ENCODE measurements around the gene ARMC6. TPM values are rescaled to one million over a fixed set of nuclear protein-coding genes. Genes with fewer than 3 reads are reported as not detected.

ARMC6 gene
- total and polyA plus RNA-seq, 2 of the 13 experiments (the other 11 are each of a cell fraction or from before 2014, with no cell fraction given) = 16.2 to 36.8 TPM

- TF ChIP-seq, protein P1, sequence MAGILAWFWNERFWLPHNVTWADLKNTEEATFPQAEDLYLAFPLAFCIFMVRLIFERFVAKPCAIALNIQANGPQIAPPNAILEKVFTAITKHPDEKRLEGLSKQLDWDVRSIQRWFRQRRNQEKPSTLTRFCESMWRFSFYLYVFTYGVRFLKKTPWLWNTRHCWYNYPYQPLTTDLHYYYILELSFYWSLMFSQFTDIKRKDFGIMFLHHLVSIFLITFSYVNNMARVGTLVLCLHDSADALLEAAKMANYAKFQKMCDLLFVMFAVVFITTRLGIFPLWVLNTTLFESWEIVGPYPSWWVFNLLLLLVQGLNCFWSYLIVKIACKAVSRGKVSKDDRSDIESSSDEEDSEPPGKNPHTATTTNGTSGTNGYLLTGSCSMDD (CRISPR knock-in tag; IDR thresholded peaks at IDR 0.05) = no peak
- TF ChIP-seq, protein P2, sequence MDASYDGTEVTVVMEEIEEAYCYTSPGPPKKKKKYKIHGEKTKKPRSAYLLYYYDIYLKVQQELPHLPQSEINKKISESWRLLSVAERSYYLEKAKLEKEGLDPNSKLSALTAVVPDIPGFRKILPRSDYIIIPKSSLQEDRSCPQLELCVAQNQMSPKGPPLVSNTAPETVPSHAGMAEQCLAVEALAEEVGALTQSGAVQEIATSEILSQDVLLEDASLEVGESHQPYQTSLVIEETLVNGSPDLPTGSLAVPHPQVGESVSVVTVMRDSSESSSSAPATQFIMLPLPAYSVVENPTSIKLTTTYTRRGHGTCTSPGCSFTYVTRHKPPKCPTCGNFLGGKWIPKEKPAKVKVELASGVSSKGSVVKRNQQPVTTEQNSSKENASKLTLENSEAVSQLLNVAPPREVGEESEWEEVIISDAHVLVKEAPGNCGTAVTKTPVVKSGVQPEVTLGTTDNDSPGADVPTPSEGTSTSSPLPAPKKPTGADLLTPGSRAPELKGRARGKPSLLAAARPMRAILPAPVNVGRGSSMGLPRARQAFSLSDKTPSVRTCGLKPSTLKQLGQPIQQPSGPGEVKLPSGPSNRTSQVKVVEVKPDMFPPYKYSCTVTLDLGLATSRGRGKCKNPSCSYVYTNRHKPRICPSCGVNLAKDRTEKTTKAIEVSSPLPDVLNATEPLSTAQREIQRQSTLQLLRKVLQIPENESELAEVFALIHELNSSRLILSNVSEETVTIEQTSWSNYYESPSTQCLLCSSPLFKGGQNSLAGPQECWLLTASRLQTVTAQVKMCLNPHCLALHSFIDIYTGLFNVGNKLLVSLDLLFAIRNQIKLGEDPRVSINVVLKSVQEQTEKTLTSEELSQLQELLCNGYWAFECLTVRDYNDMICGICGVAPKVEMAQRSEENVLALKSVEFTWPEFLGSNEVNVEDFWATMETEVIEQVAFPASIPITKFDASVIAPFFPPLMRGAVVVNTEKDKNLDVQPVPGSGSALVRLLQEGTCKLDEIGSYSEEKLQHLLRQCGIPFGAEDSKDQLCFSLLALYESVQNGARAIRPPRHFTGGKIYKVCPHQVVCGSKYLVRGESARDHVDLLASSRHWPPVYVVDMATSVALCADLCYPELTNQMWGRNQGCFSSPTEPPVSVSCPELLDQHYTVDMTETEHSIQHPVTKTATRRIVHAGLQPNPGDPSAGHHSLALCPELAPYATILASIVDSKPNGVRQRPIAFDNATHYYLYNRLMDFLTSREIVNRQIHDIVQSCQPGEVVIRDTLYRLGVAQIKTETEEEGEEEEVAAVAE (CRISPR knock-in tag; IDR thresholded peaks at IDR 0.05; ENCODE audit: borderline replicate concordance) = peak; percentile 79
- TF ChIP-seq ZNF704 (CRISPR knock-in tag; IDR thresholded peaks at IDR 0.05; ENCODE audit: borderline replicate concordance) = 0 out of 2 replicates have a peak, but pooled peaks have one; percentile 53
- TF ChIP-seq TEAD2 (CRISPR knock-in tag; IDR thresholded peaks at IDR 0.05) = no peak; the same call in 1 of the 2 replicates
- peak; percentile 99 for TF ChIP-seq MXD4 (CRISPR knock-in tag; IDR thresholded peaks at IDR 0.05)
- no peak for TF ChIP-seq ZNF513 (CRISPR knock-in tag; conservative IDR thresholded peaks at IDR 0.05)
- TF ChIP-seq, protein P3, sequence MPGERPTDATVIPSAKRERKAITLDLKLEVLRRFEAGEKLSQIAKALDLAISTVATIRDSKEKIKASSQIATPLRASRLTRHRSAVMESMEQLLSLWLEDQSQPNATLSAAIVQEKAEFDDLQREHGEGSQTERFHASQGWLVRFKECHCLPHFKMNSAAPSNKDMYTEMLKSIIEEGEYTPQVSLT (CRISPR knock-in tag; IDR thresholded peaks at IDR 0.05; ENCODE audit: borderline replicate concordance, low read depth) = no peak
- TF ChIP-seq ZFY (CRISPR knock-in tag; IDR thresholded peaks at IDR 0.05) = peak; percentile 78
- peak; percentile 30; the same call in 1 of the 2 replicates for TF ChIP-seq ZNF629 (CRISPR knock-in tag; conservative IDR thresholded peaks at IDR 0.05)
- peak; percentile 89 for TF ChIP-seq ZBTB42 (CRISPR knock-in tag; IDR thresholded peaks at IDR 0.05)
- TF ChIP-seq, protein P4, sequence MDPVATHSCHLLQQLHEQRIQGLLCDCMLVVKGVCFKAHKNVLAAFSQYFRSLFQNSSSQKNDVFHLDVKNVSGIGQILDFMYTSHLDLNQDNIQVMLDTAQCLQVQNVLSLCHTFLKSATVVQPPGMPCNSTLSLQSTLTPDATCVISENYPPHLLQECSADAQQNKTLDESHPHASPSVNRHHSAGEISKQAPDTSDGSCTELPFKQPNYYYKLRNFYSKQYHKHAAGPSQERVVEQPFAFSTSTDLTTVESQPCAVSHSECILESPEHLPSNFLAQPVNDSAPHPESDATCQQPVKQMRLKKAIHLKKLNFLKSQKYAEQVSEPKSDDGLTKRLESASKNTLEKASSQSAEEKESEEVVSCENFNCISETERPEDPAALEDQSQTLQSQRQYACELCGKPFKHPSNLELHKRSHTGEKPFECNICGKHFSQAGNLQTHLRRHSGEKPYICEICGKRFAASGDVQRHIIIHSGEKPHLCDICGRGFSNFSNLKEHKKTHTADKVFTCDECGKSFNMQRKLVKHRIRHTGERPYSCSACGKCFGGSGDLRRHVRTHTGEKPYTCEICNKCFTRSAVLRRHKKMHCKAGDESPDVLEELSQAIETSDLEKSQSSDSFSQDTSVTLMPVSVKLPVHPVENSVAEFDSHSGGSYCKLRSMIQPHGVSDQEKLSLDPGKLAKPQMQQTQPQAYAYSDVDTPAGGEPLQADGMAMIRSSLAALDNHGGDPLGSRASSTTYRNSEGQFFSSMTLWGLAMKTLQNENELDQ (CRISPR knock-in tag; IDR thresholded peaks at IDR 0.05; ENCODE audit: borderline replicate concordance) = 0 out of 2 replicates have a peak, but pooled peaks have one; percentile 63
- TF ChIP-seq FOSL2 (CRISPR knock-in tag; IDR thresholded peaks at IDR 0.05) = no peak; the same call in 1 of the 2 replicates
- TF ChIP-seq, protein P5, sequence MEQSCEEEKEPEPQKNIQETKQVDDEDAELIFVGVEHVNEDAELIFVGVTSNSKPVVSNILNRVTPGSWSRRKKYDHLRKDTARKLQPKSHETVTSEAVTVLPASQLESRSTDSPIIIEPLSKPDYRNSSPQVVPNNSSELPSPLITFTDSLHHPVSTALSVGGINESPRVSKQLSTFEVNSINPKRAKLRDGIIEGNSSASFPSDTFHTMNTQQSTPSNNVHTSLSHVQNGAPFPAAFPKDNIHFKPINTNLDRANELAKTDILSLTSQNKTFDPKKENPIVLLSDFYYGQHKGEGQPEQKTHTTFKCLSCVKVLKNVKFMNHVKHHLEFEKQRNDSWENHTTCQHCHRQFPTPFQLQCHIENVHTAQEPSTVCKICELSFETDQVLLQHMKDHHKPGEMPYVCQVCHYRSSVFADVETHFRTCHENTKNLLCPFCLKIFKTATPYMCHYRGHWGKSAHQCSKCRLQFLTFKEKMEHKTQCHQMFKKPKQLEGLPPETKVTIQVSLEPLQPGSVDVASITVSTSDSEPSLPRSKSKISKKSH (CRISPR knock-in tag; IDR thresholded peaks at IDR 0.05; ENCODE audit: borderline replicate concordance) = peak; percentile 90
- TF ChIP-seq ZNF790 (CRISPR knock-in tag; IDR thresholded peaks at IDR 0.05; ENCODE audit: borderline replicate concordance) = peak; percentile 92
Measured at GRCh38 chr19:19033426-19034203, at the start of gene ARMC6, which contains the start of gene SUGP2 (continued).

All from HepG2 (cell line).